ENCODE data around the gene STX17.

- TF ChIP-seq CTCF (IDR thresholded peaks at IDR 0.05) (no peak), POLR2AphosphoS5 (IDR thresholded peaks at IDR 0.05) (no peak)
Observed at GRCh38 chr9:99953861-99954507, 47.5 kb downstream of the STX17 start.

All from prostate gland (tissue), 2 donors.